AG10803 (cell line): ENCODE measurements around the gene TSFM.

Experiments
- DNase-seq: peaks from one replicate; pipeline ENCODE4 v3.0.0; 2010; ENCODE audit warnings: low read depth
- H3K4me3 ChIP-seq: 2 replicates; pipeline ENCODE4 v1.5.1; 2011; ENCODE audit warnings: mild to moderate bottlenecking, low read length, control low read depth
- CTCF ChIP-seq: conservative IDR thresholded peaks from 2 replicates; pipeline ENCODE4 v1.5.1; 2011; ENCODE audit warnings: mild to moderate bottlenecking, low read length, control low read depth, inconsistent platforms

The TSFM gene

GRCh38 chr12:57741844-57742738 lies 40.5 kb upstream of the TSFM start:
- no peak for TF ChIP-seq CTCF
- DNase-seq: no peak
- H3K4me3 ChIP-seq: no peak overlapping the region

GRCh38 chr12:57743769-57744168 lies 38.8 kb upstream of the TSFM start:
- DNase-seq: no peak
- TF ChIP-seq CTCF: no peak
- no peak overlapping the region for H3K4me3 ChIP-seq

GRCh38 chr12:57744194-57744776 lies 38.3 kb upstream of the TSFM start:
- peak; percentile 82 for DNase-seq
- peak overlapping the region; percentile 99 for H3K4me3 ChIP-seq
- no peak for TF ChIP-seq CTCF

DNA sequence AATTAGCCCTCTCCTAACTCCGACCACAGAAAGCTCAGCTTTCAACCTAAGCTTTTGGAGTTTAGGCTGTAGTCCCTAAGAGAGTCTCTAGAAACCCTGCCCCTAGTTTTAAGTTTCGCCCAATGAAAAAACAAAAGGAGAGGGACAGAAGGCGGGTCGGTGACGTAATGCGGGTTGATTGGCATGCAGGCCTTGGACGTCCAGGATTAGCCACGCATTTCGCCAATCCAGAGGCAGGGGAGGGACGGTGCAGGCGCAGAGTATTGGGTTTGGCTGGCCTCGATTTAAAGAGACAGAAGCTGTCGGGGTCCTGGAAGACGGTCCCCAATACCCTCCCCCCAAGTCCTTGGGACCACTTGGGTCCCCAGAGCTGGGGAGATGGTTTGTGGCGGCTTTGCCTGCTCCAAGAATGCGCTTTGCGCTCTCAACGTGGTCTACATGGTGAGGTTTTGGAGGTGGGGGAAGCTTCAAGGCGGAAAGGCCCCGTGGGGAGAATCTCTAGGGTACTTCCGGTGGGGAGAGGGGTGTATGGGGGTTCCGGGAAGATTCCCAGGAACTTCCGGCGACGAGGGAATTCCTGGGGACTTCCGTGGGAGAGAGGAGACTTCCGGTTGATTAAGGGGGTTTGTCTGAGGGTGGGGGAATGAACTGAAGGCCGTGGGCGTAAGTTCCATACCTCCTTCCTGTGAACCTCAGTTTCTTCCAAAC lies 37.7 kb upstream of the TSFM start, which contains the start of gene TSPAN31:
TSPAN31 (plus strand) TSS at position 263 of the 708 bp plus-strand sequence; CDS start at position 379, 116 bp downstream.
- peak within 1 kb of the TSS; percentile 99 for H3K4me3 ChIP-seq
- DNase-seq: peak; percentile 98
- TF ChIP-seq CTCF: no peak

DNA sequence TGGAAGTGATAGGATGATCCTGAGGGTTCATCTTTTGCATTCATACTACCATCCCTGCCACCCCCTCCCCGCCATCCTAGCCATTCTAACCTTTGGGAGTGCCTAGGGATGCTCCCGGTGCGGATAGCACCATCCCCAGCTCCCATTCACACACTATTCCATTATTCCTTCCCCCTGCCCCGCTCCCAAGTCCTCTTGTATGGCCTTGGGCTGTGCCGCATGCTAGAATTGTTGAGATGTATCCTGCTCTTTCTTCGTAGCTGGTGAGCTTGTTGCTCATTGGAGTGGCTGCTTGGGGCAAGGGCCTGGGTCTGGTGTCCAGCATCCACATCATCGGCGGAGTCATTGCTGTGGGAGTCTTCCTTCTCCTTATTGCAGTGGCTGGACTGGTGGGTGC lies 37.1 kb upstream of the TSFM start:
- peak overlapping the region; percentile 99 for H3K4me3 ChIP-seq
- no peak for TF ChIP-seq CTCF
- no peak for DNase-seq

DNA sequence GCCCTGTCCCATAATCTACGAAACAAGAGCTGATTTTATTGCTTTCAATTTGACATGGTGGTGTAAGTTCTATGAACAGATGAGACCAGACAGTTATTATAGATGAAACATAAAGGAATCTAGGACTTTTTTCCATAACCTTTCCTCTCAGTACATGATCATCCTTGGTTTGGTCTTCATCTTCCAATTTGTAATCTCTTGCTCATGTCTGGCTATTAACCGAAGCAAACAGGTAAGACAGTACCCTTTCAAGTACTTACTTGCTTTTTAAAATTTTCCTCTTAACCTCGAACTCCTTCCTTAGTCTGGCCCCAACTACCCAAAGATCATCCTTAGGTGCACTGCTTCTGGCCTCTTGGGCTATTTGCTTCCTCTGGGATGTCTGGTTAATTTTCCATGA lies 36.6 kb upstream of the TSFM start:
- no peak for DNase-seq
- H3K4me3 ChIP-seq: peak overlapping the region; percentile 99
- TF ChIP-seq CTCF: no peak
